Endothelial cell of umbilical vein (primary cell): ENCODE results near the gene DOCK1. TPM values are rescaled to one million over a fixed set of nuclear protein-coding genes. Genes with fewer than 3 reads are reported as not detected.

ENCODE experiments used
- BruUV-seq: library from RNA; stranded (reverse); fragments of 400-500 nt; replicated peaks from 2 replicates; lab custom pipeline; 2021; lab: Mats Ljungman, UMichigan
- CTCF ChIA-PET: fragments of 300-600, 350-600 bp; sonication (Branson Sonifier 250); formaldehyde crosslinking; loops from one replicate; lab custom pipeline; 2021; ENCODE audit warnings: antibody characterized with exemption, inconsistent platforms; lab: Charles Lee
- POLR2A ChIA-PET: fragments of 300-600, 350-600 bp; sonication (Branson Sonifier 250); formaldehyde crosslinking; loops from one replicate; lab custom pipeline; 2021; ENCODE audit warnings: antibody characterized with exemption, inconsistent platforms; lab: Charles Lee
- DNase-seq: peaks from one replicate; pipeline ENCODE4 v3.0.0-alpha.2; 2011; ENCODE audit warnings: low read depth, low spot score
- FAIRE-seq: peaks from 2 replicates; lab custom pipeline; 2011; peaks lifted over from hg19 to GRCh38; lab: Jason Lieb, UNC
- H2AFZ ChIP-seq: 2 replicates; pipeline ENCODE4 v1.6.0; 2012; ENCODE audit warnings: low read depth, low read length, control low read depth, inconsistent platforms
- H3K27ac ChIP-seq: 2 replicates; pipeline ENCODE4 v1.5.1; 2011; ENCODE audit warnings: low read depth, mild to moderate bottlenecking, control low read depth, low read length, moderate library complexity; ENCODE audit not compliant: insufficient read depth
- H3K27me3 ChIP-seq, 2 experiments: 2 replicates each; pipeline versions ENCODE4 v1.6.0 to v1.6.1; 2011; ENCODE audit warnings: low read length in 2 of 2, mixed read lengths in 1 of 2; ENCODE audit not compliant: control insufficient read depth in 2 of 2, insufficient read depth in 2 of 2
- H3K36me3 ChIP-seq, 2 experiments: 2 replicates in 1 of 2; 3 replicates in 1 of 2; pipeline ENCODE4 v1.5.1; 2011; ENCODE audit warnings: low read length in 2 of 2, mild to moderate bottlenecking in 1 of 2, moderate library complexity in 1 of 2; ENCODE audit not compliant: control insufficient read depth in 2 of 2, insufficient read depth in 2 of 2; ENCODE audit errors: extremely low read depth in 1 of 2
- H3K4me1 ChIP-seq: 3 replicates; pipeline ENCODE4 v1.5.1; 2011; ENCODE audit warnings: mild to moderate bottlenecking, low read length; ENCODE audit not compliant: control insufficient read depth, insufficient read depth; ENCODE audit errors: extremely low read depth
- H3K4me2 ChIP-seq: 2 replicates; pipeline ENCODE4 v1.6.1; 2011; ENCODE audit warnings: low read length, control low read depth, mixed read lengths; ENCODE audit not compliant: insufficient read depth
- H3K4me3 ChIP-seq, 3 experiments: fragments of 200-600 bp in 1 of 3; sonication (generic), shearing (Covaris generic) in 1 of 3; replicated peaks in 1 of 3; 2 replicates each; pipeline ENCODE4 v1.5.1; 2011 to 2016; ENCODE audit warnings: control low read depth in 3 of 3, low read length in 3 of 3, mild to moderate bottlenecking in 2 of 3, inconsistent platforms in 1 of 3, low read depth in 1 of 3, moderate library complexity in 1 of 3; ENCODE audit not compliant: insufficient read depth in 1 of 3
- H3K79me2 ChIP-seq: 2 replicates; pipeline ENCODE4 v1.6.0; 2012; ENCODE audit warnings: low read length, inconsistent platforms; ENCODE audit not compliant: control insufficient read depth, insufficient read depth
- H3K9ac ChIP-seq: replicated peaks from 2 replicates; pipeline ENCODE3; 2011; ENCODE audit warnings: low read length, control low read depth; ENCODE audit not compliant: insufficient read depth; ENCODE audit errors: extremely low read depth
- H3K9me1 ChIP-seq: replicated peaks from 3 replicates; pipeline ENCODE4 v1.6.0; 2011; ENCODE audit warnings: mild to moderate bottlenecking, low read length; ENCODE audit not compliant: control insufficient read depth, insufficient read depth; ENCODE audit errors: extremely low read depth
- H3K9me3 ChIP-seq: replicated peaks from 2 replicates; pipeline ENCODE4 v1.5.1; 2012; ENCODE audit warnings: low read length, inconsistent platforms; ENCODE audit not compliant: control insufficient read depth, insufficient read depth
- H4K20me1 ChIP-seq: replicated peaks from 2 replicates; pipeline ENCODE3; 2011; ENCODE audit warnings: mild to moderate bottlenecking, low read length; ENCODE audit not compliant: control insufficient read depth, insufficient read depth; ENCODE audit errors: extremely low read depth
- CTCF ChIP-seq, 2 donors: IDR thresholded peaks; 1 replicate in 1 of 2; 2 replicates in 1 of 2; pipeline ENCODE4 v1.5.1; 2011; ENCODE audit warnings: low read length in 2 of 2, mild to moderate bottlenecking in 2 of 2, moderate library complexity in 2 of 2, control low read depth in 1 of 2, inconsistent platforms in 1 of 2, low read depth in 1 of 2; ENCODE audit not compliant: insufficient read depth in 1 of 2; ENCODE audit errors: extremely low read depth in 1 of 2
- EZH2 ChIP-seq: IDR thresholded peaks from 2 replicates; pipeline ENCODE4 v1.6.1; 2012; ENCODE audit warnings: borderline replicate concordance, low read depth, mild to moderate bottlenecking, moderate library complexity, low read length, inconsistent platforms; ENCODE audit not compliant: severe bottlenecking
- FOS ChIP-seq: IDR thresholded peaks from 2 replicates; pipeline ENCODE4 v1.6.1; 2011; ENCODE audit warnings: mild to moderate bottlenecking, low read length, moderate library complexity, borderline replicate concordance; ENCODE audit not compliant: insufficient read depth
- GATA2 ChIP-seq: IDR thresholded peaks from 2 replicates; pipeline ENCODE4 v1.7.0; 2011; ENCODE audit warnings: low read depth, mild to moderate bottlenecking, moderate library complexity, mixed read lengths, low read length; ENCODE audit not compliant: insufficient read length, insufficient read depth
- JUN ChIP-seq: IDR thresholded peaks from 2 replicates; pipeline ENCODE4 v1.6.1; 2011; ENCODE audit warnings: borderline replicate concordance, low read depth; ENCODE audit not compliant: insufficient read length, insufficient read depth
- MAX ChIP-seq: IDR thresholded peaks from 2 replicates; pipeline ENCODE4 v1.6.1; 2011; ENCODE audit not compliant: insufficient read depth, insufficient read length
- MYC ChIP-seq: IDR thresholded peaks from one replicate; pipeline ENCODE4 v1.6.1; 2011; ENCODE audit warnings: mild to moderate bottlenecking, low read depth, low read length
- POLR2A ChIP-seq: IDR thresholded peaks from 2 replicates; pipeline ENCODE4 v1.6.1; 2012; ENCODE audit warnings: low read depth, mild to moderate bottlenecking, control low read depth, low read length
- POLR2AphosphoS5 ChIP-seq: IDR thresholded peaks from 2 replicates; pipeline ENCODE4 v1.6.1; 2012; ENCODE audit warnings: low read depth, mild to moderate bottlenecking, control low read depth, low read length, moderate library complexity; ENCODE audit not compliant: insufficient read depth
- dilution Hi-C: fragments of 300-500 bp; cut with MboI; formaldehyde crosslinking; loops from one replicate; pipeline ENCODE4 v1.15.0; 2019; ENCODE audit warnings: low sequenced_read_pairs; ENCODE audit not compliant: extremely low pct_ligation_motif_present
- intact Hi-C: fragments of 100-400 bp; cut with micrococcal nuclease; formaldehyde crosslinking; loops from one replicate; pipeline ENCODE4 v1.10.0; 2022
- polyA plus RNA-seq, 4 experiments: library from polyadenylated mRNA; depleted of rRNA in 3 of 4; stranded (reverse) in 3 of 4; unstranded in 1 of 4; fragments of >200 nt; gene quantifications; 2 replicates each; pipeline versions ENCODE4 v1.2.1 to v1.2.3, GENCODE V29; 2011 to 2012; ENCODE audit warnings: missing spikeins in 1 of 4
- total RNA-seq: library from RNA; stranded (reverse); gene quantifications from 2 replicates; pipeline ENCODE4 v1.2.3, GENCODE V29; 2021

DOCK1 gene
- total and polyA plus RNA-seq, 2 donors (not counting 3 experiments of a cell fraction or from before 2014, with no cell fraction given): 22.5 to 83.1 TPM

GRCh38 chr10:127452568-127452967 is 547.3 kb downstream of the DOCK1 start:
- no peak for TF ChIP-seq MYC
- H3K27ac ChIP-seq: no peak overlapping the region
- no peak overlapping the region for H3K4me3 ChIP-seq
- H3K9me3 ChIP-seq: no peaks in the 10 kb centered on the region
- POLR2A ChIA-PET: no interaction called here
- no peaks in the 10 kb centered on the region for H3K9me1 ChIP-seq
- no peak for DNase-seq
- intact Hi-C loops (no loop called here), dilution Hi-C loops (no loop called here)
- H3K36me3 ChIP-seq: peaks cover 5 to 7% of the 10 kb centered on the region in 2 experiments
- no peak overlapping the region for H3K9ac ChIP-seq
- H2AFZ ChIP-seq: no peak overlapping the region
- H3K27me3 ChIP-seq: no peaks in the 10 kb centered on the region
- no TSS peak for BruUV-seq
- H3K4me2 ChIP-seq: no peak overlapping the region
- H4K20me1 ChIP-seq: no peaks in the 10 kb centered on the region
- CTCF ChIA-PET: no interaction called here
- FAIRE-seq: no peak
- H3K79me2 ChIP-seq: no peaks in the 10 kb centered on the region
- H3K4me1 ChIP-seq: no peaks in the 10 kb centered on the region

GRCh38 chr10:127453706-127454105 is 548.5 kb downstream of the DOCK1 start:
- Histone ChIP-seq H3K4me3 (no peak overlapping the region), H3K27me3 (no peaks in the 10 kb centered on the region), H3K4me2 (no peak overlapping the region), H3K4me1 (no peaks in the 10 kb centered on the region), H3K9me3 (no peaks in the 10 kb centered on the region), H3K9ac (no peak overlapping the region), H3K36me3 (peaks cover 3 to 7% of the 10 kb centered on the region in 2 experiments), H3K9me1 (no peaks in the 10 kb centered on the region), H3K79me2 (no peaks in the 10 kb centered on the region), H4K20me1 (no peaks in the 10 kb centered on the region), H2AFZ (no peak overlapping the region), H3K27ac (no peak overlapping the region)
- TF ChIP-seq CTCF (IDR thresholded peaks at IDR 0.05; ENCODE audit: extremely low read depth in 1 of 2, insufficient read depth in 1 of 2, low read depth in 1 of 2, low read length in 2 of 2) (no peak), EZH2 (no peak), MAX (no peak), POLR2AphosphoS5 (no peak), GATA2 (no peak), JUN (no peak), MYC (no peak), FOS (no peak), POLR2A (no peak)
- no TSS peak for BruUV-seq
- DNase-seq: no peak
- CTCF ChIA-PET: no interaction called here
- no peak for FAIRE-seq
- intact Hi-C loops: no loop called here
- dilution Hi-C loops: no loop called here
- POLR2A ChIA-PET: no interaction called here
